Right cardiac atrium (tissue), 5 donors: Measurements from ENCODE around the gene SOCS7. TPM values are rescaled to one million over a fixed set of nuclear protein-coding genes. Genes with fewer than 3 reads are reported as not detected.
"Not testable (repeated sequence)": the region's sequence is repeated elsewhere in the genome, so short reads cannot be mapped to it uniquely, and the experiment has no call there.

Experiments
- ATAC-seq, 2 donors: fragments of 200-7000 bp; cut with Tn5 transposase; one replicate each; pipeline versions ENCODE4 v1.8.0 to v1.9.1; 2020; ENCODE audit warnings: moderate library complexity in 2 of 2, mild to moderate bottlenecking in 1 of 2
- DNase-seq, 3 donors: peaks; one replicate each; pipeline ENCODE4 v3.0.0-alpha.2; 2020
- H3K27ac ChIP-seq: one replicate; pipeline ENCODE4 v1.5.1; 2013; ENCODE audit warnings: mild to moderate bottlenecking, low read length, control low read depth, moderate library complexity
- H3K27me3 ChIP-seq: one replicate; pipeline ENCODE4 v1.6.1; 2013; ENCODE audit not compliant: control insufficient read depth, insufficient read depth
- H3K4me1 ChIP-seq: one replicate; pipeline ENCODE4 v1.6.1; 2013; ENCODE audit warnings: low read length; ENCODE audit not compliant: control insufficient read depth, insufficient read depth
- H3K4me3 ChIP-seq: one replicate; pipeline ENCODE4 v1.5.1; 2013; ENCODE audit warnings: low read length, control low read depth
- H3K9me3 ChIP-seq: one replicate; pipeline ENCODE4 v1.6.1; 2013; ENCODE audit warnings: low read length; ENCODE audit not compliant: control insufficient read depth
- WGBS: extraction: QIAGEN DNeasy Blood & Tissue Kit; methylation state at CpG from one replicate; pipeline ENCODE4 v1.1.7; 2013; 5-methylcytosine and 5-hydroxymethylcytosine counted together
- intact Hi-C, 4 donors: fragments of 100-400 bp; cut with DNase I; formaldehyde crosslinking; loops; one replicate each; pipeline versions ENCODE4 v1.11.0 to v1.14.0; 2022 to 2023
- polyA plus RNA-seq: library from polyadenylated mRNA; stranded (reverse); fragments of 200-250 nt; gene quantifications from one replicate; pipeline ENCODE4 v1.2.3, GENCODE V29; 2013
- total RNA-seq, 4 donors: library from RNA; stranded (reverse); fragmentation: NEBNext Ultra II Directional; extraction: Animal tissue kit (Norgen Biotek cat#: 25700); gene quantifications; one replicate each; pipeline ENCODE4 v1.2.1, GENCODE V29; 2021
- donor health status: healthy with polysubstance abuse.
- donor health status: DM: no; HTN: yes; CAD: no.
- donor health status: DM: no; HTN: no; CAD: no.
- donor health status: DM: no; HTN: yes; CAD: no; lungs with severe emphysema.
- donor health status: DM: yes; HTN: yes; CAD: no.

The SOCS7 gene
- total and polyA plus RNA-seq, 5 donors = 7.4 to 16.4 (median 14.5) TPM

DNA sequence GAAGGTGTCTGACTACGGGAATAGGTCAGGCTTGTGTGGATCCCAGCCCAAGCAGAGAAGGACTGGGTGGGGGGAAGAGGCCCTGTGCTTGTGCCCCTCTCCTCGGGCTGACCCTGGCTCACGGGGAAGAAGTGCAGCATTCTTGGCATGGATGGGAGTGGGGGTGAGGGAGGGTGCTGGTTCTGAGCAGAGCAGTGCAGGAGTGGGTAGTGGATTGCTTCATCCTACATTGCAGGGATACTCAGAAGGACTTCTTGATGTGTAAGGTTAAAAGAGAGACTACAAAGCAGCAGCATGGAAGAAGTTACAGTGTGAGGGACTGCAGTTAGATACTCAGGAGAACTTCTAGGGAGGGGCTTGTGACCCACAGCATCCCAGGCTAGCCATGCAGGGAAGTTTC lies 78.7 kb downstream of the SOCS7 start:
- ATAC-seq (no peak), DNase-seq (peak in 1 of 3 donors; percentile 57)
- intact Hi-C loops = loop anchor here in 1 of 4 donors (5.0 kb wide), 1 partner anchor 47 kb away; no protein-coding TSS in a partner anchor
- Histone ChIP-seq H3K9me3 (no peaks in the 10 kb centered on the region), H3K4me3 (no peak overlapping the region), H3K4me1 (peaks cover 14% of the 10 kb centered on the region), H3K27ac (peak overlapping the region; percentile 79), H3K27me3 (no peaks in the 10 kb centered on the region)
- 30% methylated on average over 3 of the region's 3 CpGs for WGBS

DNA sequence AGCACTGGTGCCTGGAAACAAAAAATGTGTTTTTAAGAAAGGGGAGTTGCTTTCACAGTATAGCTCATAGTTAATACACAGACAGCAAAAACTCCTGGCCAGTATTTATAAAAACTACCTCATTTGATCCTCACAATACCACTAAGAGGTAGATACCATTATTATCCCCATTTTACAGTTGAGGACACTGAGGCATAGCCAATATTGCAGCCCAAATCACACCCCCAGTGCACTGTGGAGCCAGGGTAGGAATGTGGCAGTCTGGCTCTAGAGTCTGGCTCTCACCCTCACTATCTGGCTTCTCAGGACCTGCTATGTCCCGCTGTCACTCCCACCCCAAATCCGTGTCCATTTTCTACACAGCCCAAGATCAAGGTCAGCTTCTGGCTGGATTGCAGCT lies 79.2 kb downstream of the SOCS7 start:
- H3K4me3 ChIP-seq = no peak overlapping the region
- no peaks in the 10 kb centered on the region for H3K27me3 ChIP-seq
- H3K4me1 ChIP-seq = peaks cover 14% of the 10 kb centered on the region
- DNase-seq (peak in 1 of 3 donors; percentile 11), ATAC-seq (no peak)
- no peaks in the 10 kb centered on the region for H3K9me3 ChIP-seq
- WGBS = 55% methylated on average over 2 of the region's 2 CpGs
- intact Hi-C loops = loop anchor here in 1 of 4 donors (5.0 kb wide), 1 partner anchor 46 kb away; no protein-coding TSS in a partner anchor
- H3K27ac ChIP-seq = peak overlapping the region; percentile 48

DNA sequence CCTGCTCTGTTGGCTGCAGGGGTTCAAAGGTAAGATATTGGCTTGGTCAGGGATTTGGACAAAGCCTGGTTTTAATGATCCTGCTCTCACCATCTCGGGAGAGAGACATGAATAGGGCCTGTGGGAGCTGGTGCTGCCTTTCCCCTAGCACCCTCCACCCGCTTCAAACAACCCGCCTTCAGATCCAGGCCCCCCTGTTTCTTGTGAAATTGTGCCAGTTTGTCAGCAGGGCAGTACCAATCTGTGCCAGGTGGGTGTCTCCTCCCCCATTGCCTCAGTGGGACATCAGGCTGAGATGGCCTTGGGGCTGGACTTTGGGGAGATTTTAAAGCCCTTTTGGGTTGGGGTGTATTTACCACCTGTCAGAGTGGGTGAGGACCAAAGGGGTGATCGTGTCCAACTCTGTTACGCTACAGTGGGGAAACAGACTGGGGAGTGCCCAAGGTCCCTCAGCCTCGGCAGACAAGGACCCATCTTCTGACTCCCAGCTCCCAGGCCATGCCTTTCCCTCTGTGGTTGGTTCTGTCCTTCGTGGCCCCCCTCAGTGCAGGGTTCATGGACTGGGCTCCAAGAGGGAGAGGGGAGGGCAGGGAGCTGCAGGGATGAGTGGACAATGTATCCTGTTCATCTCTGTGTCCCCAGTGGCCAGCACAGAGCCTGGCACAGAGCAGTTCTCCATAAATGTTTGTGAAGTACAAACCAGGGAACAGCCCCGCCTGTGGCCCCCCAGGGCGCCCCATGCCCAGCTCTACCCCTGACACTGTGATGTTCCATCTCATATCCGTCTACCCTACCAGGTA lies 79.9 kb downstream of the SOCS7 start:
- Histone ChIP-seq H3K4me1 (peaks cover 11% of the 10 kb centered on the region), H3K27me3 (no peaks in the 10 kb centered on the region), H3K4me3 (no peak overlapping the region), H3K27ac (peak overlapping the region; percentile 48), H3K9me3 (no peaks in the 10 kb centered on the region)
- ATAC-seq = no peak
- peak in 1 of 3 donors; percentile 28 for DNase-seq
- 74% methylated on average over 10 of the region's 10 CpGs for WGBS
- intact Hi-C loops = loop anchor here in 1 of 4 donors (5.0 kb wide), 1 partner anchor 46 kb away; no protein-coding TSS in a partner anchor

DNA sequence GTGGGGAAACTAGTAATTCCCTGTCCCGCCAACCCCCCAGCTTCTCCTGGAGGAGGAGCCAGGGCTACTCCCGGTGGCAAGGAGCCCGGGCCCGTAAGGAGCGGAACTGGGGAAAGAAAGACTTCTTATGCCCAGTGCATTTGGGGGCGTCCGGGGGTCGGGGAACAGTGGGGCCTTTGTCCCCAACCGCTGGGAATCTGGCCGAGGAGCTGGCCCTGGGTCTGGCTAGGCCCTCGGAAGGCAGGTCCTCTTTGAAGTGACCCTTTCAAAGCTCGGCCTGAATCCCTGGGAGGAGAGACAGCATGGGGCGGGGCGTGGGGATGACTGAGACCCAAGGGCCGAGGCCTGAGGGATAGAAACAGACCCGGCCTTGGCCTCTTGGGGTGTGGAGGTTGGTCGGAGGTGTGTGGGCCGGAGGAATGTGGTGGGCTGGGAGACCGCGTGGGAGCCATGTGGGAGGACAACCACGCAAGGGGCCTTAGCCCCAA lies 82.6 kb downstream of the SOCS7 start:
- H3K4me3 ChIP-seq = no peak overlapping the region
- intact Hi-C loops = loop anchor here in 1 of 4 donors (5.0 kb wide), 1 partner anchor 43 kb away; no protein-coding TSS in a partner anchor
- DNase-seq (peak in 1 of 3 donors; percentile 63), ATAC-seq (peak; percentile 19 to 34)
- H3K27ac ChIP-seq = no peak overlapping the region
- no peaks in the 10 kb centered on the region for H3K9me3 ChIP-seq
- peaks cover 6% of the 10 kb centered on the region for H3K4me1 ChIP-seq
- H3K27me3 ChIP-seq = no peaks in the 10 kb centered on the region
- WGBS = 71% methylated on average over 21 of the region's 21 CpGs

DNA sequence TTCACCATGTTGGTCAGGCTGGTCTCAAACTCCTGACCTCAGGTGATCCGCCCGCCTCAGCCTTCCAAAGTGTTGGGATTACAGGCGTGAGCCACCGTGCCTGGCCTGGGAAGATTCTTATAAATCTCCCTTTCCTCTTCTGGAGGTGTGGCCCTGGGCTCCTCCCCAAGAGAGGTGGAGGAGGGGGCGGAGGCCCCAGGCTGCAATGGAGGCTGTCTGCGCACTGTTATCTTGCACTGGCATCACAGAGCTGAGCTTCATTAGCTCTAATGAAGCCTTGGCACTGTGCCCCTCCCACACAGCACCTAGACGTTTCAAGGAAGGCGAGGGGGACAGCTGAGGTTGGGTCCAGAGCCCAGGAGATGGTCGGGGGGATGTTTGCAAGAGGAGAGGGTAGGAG lies 84.2 kb downstream of the SOCS7 start:
- WGBS = 77% methylated on average over 9 of the region's 9 CpGs
- Histone ChIP-seq H3K4me3 (no peak overlapping the region), H3K27ac (no peak overlapping the region), H3K9me3 (no peaks in the 10 kb centered on the region), H3K27me3 (no peaks in the 10 kb centered on the region), H3K4me1 (peaks cover 3% of the 10 kb centered on the region)
- DNase-seq (peak in 1 of 3 donors; percentile 38), ATAC-seq (no peak)
- intact Hi-C loops = loop anchor here in 1 of 4 donors (5.0 kb wide), 1 partner anchor 42 kb away; no protein-coding TSS in a partner anchor

DNA sequence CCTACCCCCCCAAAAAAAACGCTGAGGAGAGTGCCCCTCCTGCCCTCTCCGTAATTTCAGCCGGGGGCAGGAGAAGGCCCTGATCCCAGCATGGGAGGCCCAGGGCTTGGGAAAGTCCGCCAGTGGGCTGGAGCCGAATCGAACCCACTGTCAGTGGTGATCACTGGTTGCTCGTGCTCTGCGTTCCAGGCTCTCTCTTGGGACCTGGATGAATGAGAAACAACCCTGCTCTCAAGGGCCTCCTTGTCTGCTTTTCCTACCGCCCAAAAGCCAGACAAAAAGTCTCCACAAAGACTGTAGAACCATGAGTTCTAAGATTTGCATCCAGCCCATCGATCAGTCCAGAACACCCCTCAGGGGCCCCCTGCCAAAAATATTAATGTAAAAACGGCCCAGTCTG lies 84.7 kb downstream of the SOCS7 start:
- H3K27ac ChIP-seq = no peak overlapping the region
- 57% methylated on average over 11 of the region's 11 CpGs for WGBS
- H3K4me1 ChIP-seq = peaks cover 1% of the 10 kb centered on the region
- no peaks in the 10 kb centered on the region for H3K9me3 ChIP-seq
- H3K4me3 ChIP-seq = no peak overlapping the region
- DNase-seq (peak in 1 of 3 donors; percentile 35), ATAC-seq (no peak)
- intact Hi-C loops = loop anchor here in 1 of 4 donors (5.0 kb wide), 1 partner anchor 41 kb away; no protein-coding TSS in a partner anchor
- H3K27me3 ChIP-seq = no peaks in the 10 kb centered on the region

DNA sequence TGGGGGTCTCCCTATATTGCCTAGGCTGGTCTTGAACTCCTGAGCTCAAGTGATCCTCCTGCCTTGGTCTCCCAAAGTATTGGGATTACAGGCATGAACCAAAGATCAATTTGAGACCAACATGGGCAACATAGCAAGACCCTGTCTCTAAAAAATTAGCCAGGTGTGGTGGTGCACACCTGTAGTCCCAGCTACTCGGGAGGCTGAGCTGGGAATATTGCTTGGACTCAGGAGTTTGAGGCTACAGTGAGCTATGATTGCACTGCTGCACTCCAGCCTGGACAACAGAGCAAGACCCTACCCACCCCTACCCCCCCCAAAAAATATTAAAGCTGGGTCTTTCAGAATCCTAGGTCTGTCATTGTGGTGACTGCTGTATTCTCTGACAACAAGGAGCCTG lies 85.7 kb downstream of the SOCS7 start:
- not testable (repeated sequence) for H3K27me3 ChIP-seq, H3K27ac ChIP-seq, ATAC-seq, DNase-seq, H3K4me3 ChIP-seq, H3K9me3 ChIP-seq, H3K4me1 ChIP-seq
- intact Hi-C loops = loop anchor here in 1 of 4 donors (5.0 kb wide), 1 partner anchor 40 kb away; no protein-coding TSS in a partner anchor
- WGBS = 98% methylated on average over 1 of the region's 1 CpG

DNA sequence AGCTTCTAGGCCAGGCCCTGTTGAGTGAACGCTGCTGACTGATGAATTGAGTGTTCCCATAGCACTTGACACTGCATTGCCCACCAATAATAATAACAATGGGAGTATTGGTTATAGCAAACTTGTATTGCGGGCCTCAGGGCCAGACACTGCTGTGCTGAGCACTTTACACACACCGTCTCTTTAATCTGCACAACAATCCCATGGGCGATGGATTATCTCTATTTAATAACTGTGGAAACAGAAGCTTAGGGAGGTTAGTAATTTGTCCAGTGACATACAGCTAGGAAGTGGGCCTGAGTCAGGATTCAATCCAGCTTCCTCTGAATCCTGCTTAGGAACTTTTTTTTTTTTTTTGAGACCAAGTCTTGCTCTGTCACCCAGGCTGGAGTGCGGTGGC lies 87.8 kb downstream of the SOCS7 start:
- Histone ChIP-seq H3K27me3 (no peaks in the 10 kb centered on the region), H3K4me3 (no peak overlapping the region), H3K27ac (peak overlapping the region; percentile 9), H3K9me3 (no peaks in the 10 kb centered on the region), H3K4me1 (peaks cover 3% of the 10 kb centered on the region)
- DNase-seq = peak in 1 of 3 donors; percentile 6
- 67% methylated on average over 5 of the region's 5 CpGs for WGBS
- intact Hi-C loops = loop anchor here in 1 of 4 donors (5.0 kb wide), 1 partner anchor 38 kb away; no protein-coding TSS in a partner anchor
- ATAC-seq = no peak

DNA sequence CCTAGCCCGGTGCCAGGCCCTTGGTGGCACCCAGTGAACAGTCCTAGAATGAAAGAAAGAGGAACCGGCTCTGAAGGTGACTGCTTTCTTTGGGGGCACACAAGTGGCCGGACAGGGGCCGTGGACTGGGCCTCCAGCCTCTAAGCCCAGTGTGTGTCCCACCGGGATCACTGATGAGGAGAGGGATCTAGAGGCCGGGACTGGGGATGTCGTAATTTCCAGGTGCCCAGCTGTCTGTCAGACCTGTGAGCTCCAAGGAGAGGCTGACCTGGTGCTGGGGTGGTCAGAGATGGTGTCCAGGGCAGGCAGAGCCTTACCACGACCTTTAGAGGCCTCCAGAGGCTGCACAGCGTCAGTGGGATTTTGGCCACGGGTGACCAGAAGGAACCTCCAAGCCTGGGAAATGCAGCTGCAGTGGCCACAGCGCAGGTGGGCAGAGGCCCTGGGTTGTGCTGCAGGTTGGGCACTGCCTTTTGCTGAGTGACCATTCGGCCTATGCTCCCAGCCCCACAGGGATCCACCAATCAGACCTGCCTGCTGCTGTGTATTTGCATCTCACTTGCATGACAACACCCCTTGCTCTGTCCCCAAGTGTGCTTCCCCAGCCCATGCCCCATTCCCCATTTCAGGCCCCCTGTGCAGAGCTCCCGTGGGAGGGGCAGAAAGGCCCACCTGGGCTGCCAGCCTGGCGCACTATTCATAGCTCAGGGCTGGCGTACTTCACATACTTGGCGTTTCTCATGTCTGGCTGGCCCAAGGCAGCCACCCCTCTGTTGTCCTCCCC lies 89.2 kb downstream of the SOCS7 start:
- Histone ChIP-seq H3K27ac (peak overlapping the region; percentile 54), H3K4me1 (peaks cover 4% of the 10 kb centered on the region), H3K9me3 (no peaks in the 10 kb centered on the region), H3K27me3 (no peaks in the 10 kb centered on the region), H3K4me3 (no peak overlapping the region)
- intact Hi-C loops = loop anchor here in 1 of 4 donors (5.0 kb wide), 1 partner anchor 41 kb away; no protein-coding TSS in a partner anchor
- 67% methylated on average over 16 of the region's 16 CpGs for WGBS
- ATAC-seq = peak; percentile 47 to 73
- DNase-seq = peak in 2 of 3 donors; percentile 76 to 81

DNA sequence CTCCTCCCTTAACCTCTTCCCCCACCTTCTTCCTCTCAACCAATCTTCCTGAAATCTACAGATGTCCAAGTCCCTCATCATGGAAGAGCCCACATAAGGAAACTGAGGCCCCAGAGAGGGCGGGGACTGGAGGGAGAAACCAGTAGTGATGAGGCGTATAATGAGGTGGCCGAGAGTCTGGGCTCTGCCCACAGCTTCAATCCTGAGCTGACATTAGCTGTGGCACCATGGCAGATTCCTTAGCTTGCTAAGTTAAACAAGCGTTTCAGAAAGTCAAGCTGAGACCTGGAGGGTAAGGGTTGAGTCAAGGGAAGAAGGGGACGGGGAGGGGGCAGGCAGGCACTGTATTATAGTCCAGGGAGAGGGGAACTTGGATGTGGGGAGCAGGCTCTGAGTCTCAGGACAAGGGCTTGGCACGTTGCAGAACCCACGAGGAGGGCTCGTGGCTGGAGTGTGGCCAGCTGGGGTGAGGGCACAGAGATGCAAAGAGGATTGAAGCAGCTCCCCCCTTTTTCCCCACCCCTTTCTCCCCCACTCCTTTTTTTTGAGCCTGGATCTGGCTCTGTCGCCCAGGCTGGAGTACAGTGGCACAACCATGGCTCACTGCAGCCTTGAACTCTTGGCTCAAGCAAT lies 89.9 kb downstream of the SOCS7 start:
- Histone ChIP-seq H3K9me3 (no peaks in the 10 kb centered on the region), H3K4me1 (peaks cover 4% of the 10 kb centered on the region), H3K27ac (peak overlapping the region; percentile 54), H3K4me3 (no peak overlapping the region), H3K27me3 (no peaks in the 10 kb centered on the region)
- 56% methylated on average over 9 of the region's 9 CpGs for WGBS
- intact Hi-C loops = loop anchor here in 1 of 4 donors (5.0 kb wide), 1 partner anchor 41 kb away; no protein-coding TSS in a partner anchor
- DNase-seq (peak in 2 of 3 donors; percentile 72 to 80), ATAC-seq (peak; percentile 8)
